SU-DHL-6 (cell line): Measurements from ENCODE around the gene CAP1.

Experiments used
- H2AFZ ChIP-seq: fragments of 200-600 bp; sonication (generic); 2 replicates; pipeline ENCODE4 v1.6.1; 2014; ENCODE audit warnings: low read depth, mild to moderate bottlenecking, moderate library complexity, mixed read lengths, antibody characterized with exemption, low read length; ENCODE audit not compliant: severe bottlenecking
- H3F3A ChIP-seq: fragments of 200-600 bp; shearing (Covaris generic); 2 replicates; pipeline ENCODE4 v1.6.0; 2016; ENCODE audit warnings: antibody characterized with exemption, mild to moderate bottlenecking; ENCODE audit not compliant: insufficient read depth
- H3K27ac ChIP-seq: fragments of 200-600 bp; sonication (generic); 2 replicates; pipeline ENCODE4 v1.5.1; 2016; ENCODE audit warnings: low read depth, mild to moderate bottlenecking, low read length, moderate library complexity, mixed read lengths
- H3K27me3 ChIP-seq: fragments of 200-600 bp; sonication (generic), shearing (Covaris generic); 2 replicates; pipeline ENCODE4 v1.6.0; 2014; ENCODE audit warnings: mild to moderate bottlenecking, low read length
- H3K36me3 ChIP-seq: fragments of 200-600 bp; sonication (generic); 2 replicates; pipeline ENCODE4 v1.6.1; 2014; ENCODE audit warnings: mild to moderate bottlenecking, low read length, mixed read lengths
- H3K4me2 ChIP-seq: fragments of 300-600, 200-600 bp; shearing (Covaris generic), sonication (generic); 2 replicates; pipeline ENCODE4 v1.6.0; 2014; ENCODE audit warnings: low read length, low read depth, mild to moderate bottlenecking; ENCODE audit not compliant: poor library complexity, severe bottlenecking
- H3K4me3 ChIP-seq: fragments of 200-600 bp; sonication (generic); 2 replicates; pipeline ENCODE4 v1.5.1; 2014; ENCODE audit warnings: antibody characterized with exemption, low read length, mild to moderate bottlenecking, mixed read lengths; ENCODE audit not compliant: insufficient read depth, poor library complexity, severe bottlenecking
- H3K79me2 ChIP-seq: fragments of 200-600 bp; sonication (generic); 2 replicates; pipeline ENCODE4 v1.6.1; 2014; ENCODE audit warnings: mild to moderate bottlenecking, low read length, moderate library complexity; ENCODE audit not compliant: insufficient read depth
- H3K9ac ChIP-seq: fragments of 200-600 bp; sonication (generic); 2 replicates; pipeline ENCODE4 v1.7.0; 2014; ENCODE audit warnings: mild to moderate bottlenecking, low read length
- H3K9me2 ChIP-seq: fragments of 200-600 bp; sonication (generic); replicated peaks from 2 replicates; pipeline ENCODE4 v1.6.1; 2014; ENCODE audit warnings: low read length; ENCODE audit not compliant: insufficient read depth
- H3K9me3 ChIP-seq: fragments of 200-600 bp; sonication (generic); 2 replicates; pipeline ENCODE4 v1.6.1; 2014; ENCODE audit warnings: low read length, mixed read lengths; ENCODE audit not compliant: insufficient read depth
- H4K20me1 ChIP-seq: fragments of 200-600 bp; sonication (generic); 2 replicates; pipeline ENCODE4 v1.6.1; 2014; ENCODE audit warnings: low read depth, mild to moderate bottlenecking, antibody characterized with exemption, low read length, moderate library complexity, mixed read lengths
- EZH2phosphoT487 ChIP-seq: fragments of 200-600 bp; sonication (generic), shearing (Covaris generic); conservative IDR thresholded peaks from 2 replicates; pipeline ENCODE4 v1.6.1; 2018; ENCODE audit warnings: mild to moderate bottlenecking, antibody characterized with exemption, low read length, moderate library complexity, mixed read lengths
- TF ChIP-seq, protein P1 (sequence below): fragments of 200-600 bp; sonication (generic); IDR thresholded peaks from one replicate; pipeline ENCODE4 v1.5.1; 2017; ENCODE audit warnings: antibody characterized with exemption, mild to moderate bottlenecking, low read length, moderate library complexity; ENCODE audit not compliant: insufficient read depth, poor library complexity, severe bottlenecking

CAP1 gene

DNA sequence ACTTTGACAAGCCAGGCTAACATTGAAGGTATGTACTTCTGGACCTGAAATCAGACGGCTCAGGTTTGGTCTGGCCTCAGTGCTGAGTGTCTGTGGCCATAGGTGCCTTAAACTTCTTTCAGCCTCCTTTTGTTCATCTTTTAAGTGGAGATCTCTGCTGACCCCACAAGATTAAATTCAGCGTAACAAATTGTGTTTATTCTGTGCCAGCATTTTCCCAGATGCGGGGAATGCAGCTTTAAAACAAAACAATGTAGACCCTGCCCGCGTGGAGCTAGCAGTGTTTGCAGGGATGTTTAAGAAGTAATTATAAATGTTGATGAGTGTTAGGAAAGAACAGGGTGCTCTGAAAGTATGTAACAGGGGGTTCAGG is 923 bp downstream of the CAP1 start:
- Histone ChIP-seq H3K79me2 (peaks cover 57% of the 10 kb centered on the region), H3F3A (peaks cover 24% of the 10 kb centered on the region), H3K27me3 (no peaks in the 10 kb centered on the region), H2AFZ (no peak overlapping the region), H3K4me2 (peak overlapping the region; percentile 98), H3K9me3 (no peaks in the 10 kb centered on the region), H3K4me3 (peak overlapping the region; percentile 97), H4K20me1 (no peaks in the 10 kb centered on the region; the same call in 1 of the 2 replicates), H3K36me3 (peaks cover 5% of the 10 kb centered on the region; the same call in 1 of the 2 replicates), H3K9me2 (no peaks in the 10 kb centered on the region), H3K9ac (peak overlapping the region; percentile 99), H3K27ac (peak overlapping the region; percentile 71)
- no peak for TF ChIP-seq EZH2phosphoT487
- TF ChIP-seq, protein P1, sequence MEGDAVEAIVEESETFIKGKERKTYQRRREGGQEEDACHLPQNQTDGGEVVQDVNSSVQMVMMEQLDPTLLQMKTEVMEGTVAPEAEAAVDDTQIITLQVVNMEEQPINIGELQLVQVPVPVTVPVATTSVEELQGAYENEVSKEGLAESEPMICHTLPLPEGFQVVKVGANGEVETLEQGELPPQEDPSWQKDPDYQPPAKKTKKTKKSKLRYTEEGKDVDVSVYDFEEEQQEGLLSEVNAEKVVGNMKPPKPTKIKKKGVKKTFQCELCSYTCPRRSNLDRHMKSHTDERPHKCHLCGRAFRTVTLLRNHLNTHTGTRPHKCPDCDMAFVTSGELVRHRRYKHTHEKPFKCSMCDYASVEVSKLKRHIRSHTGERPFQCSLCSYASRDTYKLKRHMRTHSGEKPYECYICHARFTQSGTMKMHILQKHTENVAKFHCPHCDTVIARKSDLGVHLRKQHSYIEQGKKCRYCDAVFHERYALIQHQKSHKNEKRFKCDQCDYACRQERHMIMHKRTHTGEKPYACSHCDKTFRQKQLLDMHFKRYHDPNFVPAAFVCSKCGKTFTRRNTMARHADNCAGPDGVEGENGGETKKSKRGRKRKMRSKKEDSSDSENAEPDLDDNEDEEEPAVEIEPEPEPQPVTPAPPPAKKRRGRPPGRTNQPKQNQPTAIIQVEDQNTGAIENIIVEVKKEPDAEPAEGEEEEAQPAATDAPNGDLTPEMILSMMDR, result no peak

DNA sequence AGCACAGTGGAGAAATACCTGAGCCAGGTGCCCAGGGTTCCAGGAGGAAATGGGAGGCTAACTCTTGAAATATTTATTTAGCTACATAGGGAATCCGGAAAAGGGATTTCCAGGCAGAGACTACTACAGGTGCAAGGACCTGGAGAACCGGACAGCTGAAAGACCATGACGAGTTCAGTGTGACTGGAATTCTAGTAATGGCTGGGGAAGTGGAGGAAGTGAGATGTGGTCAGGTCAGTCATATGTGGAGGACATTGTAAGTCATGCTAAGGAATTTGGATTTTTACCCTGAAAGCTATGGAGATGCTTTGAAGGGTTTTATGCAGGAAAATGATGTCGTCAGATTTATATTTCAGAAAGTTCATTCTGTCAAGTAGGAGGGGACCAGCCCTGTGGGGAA is 1.8 kb downstream of the CAP1 start:
- Histone ChIP-seq H3K4me2 (peak overlapping the region; percentile 98), H3K79me2 (peaks cover 66% of the 10 kb centered on the region), H3K27ac (no peak overlapping the region), H3F3A (peaks cover 24% of the 10 kb centered on the region), H3K9me3 (no peaks in the 10 kb centered on the region), H3K36me3 (peaks cover 5% of the 10 kb centered on the region; the same call in 1 of the 2 replicates), H3K9ac (peak overlapping the region; percentile 99), H4K20me1 (no peaks in the 10 kb centered on the region; the same call in 1 of the 2 replicates), H3K27me3 (no peaks in the 10 kb centered on the region), H3K4me3 (peak overlapping the region; percentile 97), H2AFZ (no peak overlapping the region), H3K9me2 (no peaks in the 10 kb centered on the region)
- TF ChIP-seq, protein P1, result no peak
- no peak for TF ChIP-seq EZH2phosphoT487

DNA sequence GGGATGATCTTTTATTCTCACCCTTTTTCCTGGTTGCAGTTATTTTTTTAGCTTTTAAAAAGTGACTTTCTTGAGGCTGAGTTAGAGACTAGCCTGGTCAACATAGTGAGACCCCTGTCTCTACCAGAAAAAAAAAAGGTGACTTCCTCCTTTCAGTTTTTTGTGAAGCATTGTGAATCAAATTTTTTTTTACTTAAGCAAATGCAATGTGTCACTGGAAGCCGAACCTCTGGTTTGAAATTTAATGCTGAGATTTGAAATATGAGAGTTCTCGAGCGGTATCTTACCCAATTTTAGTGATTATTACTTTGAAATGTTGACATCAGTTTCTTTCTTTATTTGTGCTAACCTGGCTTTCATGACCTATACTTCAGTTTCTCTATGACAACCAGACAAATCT is 3.6 kb downstream of the CAP1 start:
- peak overlapping the region; percentile 40 for H3K27ac ChIP-seq
- H3F3A ChIP-seq, result peaks cover 18% of the 10 kb centered on the region
- no peak overlapping the region for H2AFZ ChIP-seq
- peaks cover 10% of the 10 kb centered on the region; the same call in 1 of the 2 replicates for H3K36me3 ChIP-seq
- H4K20me1 ChIP-seq, result no peaks in the 10 kb centered on the region; the same call in 1 of the 2 replicates
- H3K4me2 ChIP-seq, result peak overlapping the region; percentile 43
- TF ChIP-seq, protein P1, result no peak
- no peak for TF ChIP-seq EZH2phosphoT487
- no peaks in the 10 kb centered on the region for H3K9me2 ChIP-seq
- H3K79me2 ChIP-seq, result peaks cover 83% of the 10 kb centered on the region
- H3K9me3 ChIP-seq, result no peaks in the 10 kb centered on the region
- no peaks in the 10 kb centered on the region for H3K27me3 ChIP-seq
- peak overlapping the region; percentile 18; the same call in 1 of the 2 replicates for H3K9ac ChIP-seq
- H3K4me3 ChIP-seq, result no peak overlapping the region
